ENCODE data around the gene FGF22.

GRCh38 chr19:676007-676338 lies 36.3 kb downstream of the FGF22 start:
- TF ChIP-seq GATA3 (IDR thresholded peaks at IDR 0.05; ENCODE audit: low read depth, low read length) (no peak), GATA2 (IDR thresholded peaks at IDR 0.05; ENCODE audit: low read depth, low read length) (no peak)

All from SH-SY5Y (cell line).